NCI-H1105 treated with DMSO at 0.1 percent for 48 hours (cell line): ENCODE data around the gene ZMPSTE24.
"Not testable (repeated sequence)": the region's sequence is repeated elsewhere in the genome, so short reads cannot be mapped to it uniquely, and the experiment has no call there.

Source experiments
- DNase-seq: peaks from one replicate; lab custom pipeline; 2025; lab: John Stamatoyannopoulos, UW

The ZMPSTE24 gene

GRCh38 chr1:40257688-40258444 lies at the start of gene ZMPSTE24:
ZMPSTE24 (plus strand) TSS chr1:40258236; CDS start chr1:40258272, 36 bp downstream.
- DNase-seq: peak; percentile 97

- no peak for DNase-seq
Observed at GRCh38 chr1:40210511-40211204, 47.4 kb upstream of the ZMPSTE24 start.

DNA sequence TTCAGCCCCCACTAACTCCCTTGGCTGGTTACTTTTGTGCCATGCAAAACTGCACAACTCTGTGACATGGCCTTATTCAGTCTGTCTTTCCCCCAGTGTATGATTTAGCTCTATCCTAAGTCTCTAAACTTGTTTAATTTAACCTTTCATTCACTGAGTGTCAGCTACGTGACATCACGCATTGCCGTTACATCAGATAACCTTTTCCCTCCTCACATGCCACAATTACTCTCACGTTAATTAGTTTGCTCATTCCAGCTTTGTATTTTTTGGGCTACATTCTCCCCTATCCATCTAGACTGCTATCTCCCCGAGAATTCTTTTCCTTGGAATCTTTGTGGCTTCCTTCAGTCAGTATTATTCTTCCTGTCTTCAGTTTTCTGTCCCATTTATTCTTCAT lies 39.7 kb upstream of the ZMPSTE24 start:
- no peak for DNase-seq

DNA sequence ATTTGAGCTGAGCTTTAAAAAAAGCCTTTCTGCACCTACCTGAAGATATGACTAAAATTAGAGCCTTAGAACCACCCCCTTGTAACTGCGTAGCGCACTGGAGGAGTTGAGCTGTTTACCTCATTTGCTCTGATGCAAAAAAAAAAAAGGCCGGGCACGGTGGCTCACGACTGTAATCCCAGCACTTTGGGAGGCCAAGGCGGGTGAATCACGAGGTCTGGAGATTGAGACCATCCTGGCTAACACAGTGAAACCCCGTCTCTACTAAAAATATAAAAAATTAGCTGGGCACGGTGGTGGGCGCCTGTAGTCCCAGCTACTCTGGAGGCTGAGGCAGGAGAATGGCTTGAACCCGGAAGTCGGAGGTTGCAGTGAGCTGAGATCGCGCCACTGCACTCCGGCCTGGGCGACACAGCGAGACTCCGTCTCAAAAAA lies 36.5 kb upstream of the ZMPSTE24 start:
- not testable (repeated sequence) for DNase-seq

DNA sequence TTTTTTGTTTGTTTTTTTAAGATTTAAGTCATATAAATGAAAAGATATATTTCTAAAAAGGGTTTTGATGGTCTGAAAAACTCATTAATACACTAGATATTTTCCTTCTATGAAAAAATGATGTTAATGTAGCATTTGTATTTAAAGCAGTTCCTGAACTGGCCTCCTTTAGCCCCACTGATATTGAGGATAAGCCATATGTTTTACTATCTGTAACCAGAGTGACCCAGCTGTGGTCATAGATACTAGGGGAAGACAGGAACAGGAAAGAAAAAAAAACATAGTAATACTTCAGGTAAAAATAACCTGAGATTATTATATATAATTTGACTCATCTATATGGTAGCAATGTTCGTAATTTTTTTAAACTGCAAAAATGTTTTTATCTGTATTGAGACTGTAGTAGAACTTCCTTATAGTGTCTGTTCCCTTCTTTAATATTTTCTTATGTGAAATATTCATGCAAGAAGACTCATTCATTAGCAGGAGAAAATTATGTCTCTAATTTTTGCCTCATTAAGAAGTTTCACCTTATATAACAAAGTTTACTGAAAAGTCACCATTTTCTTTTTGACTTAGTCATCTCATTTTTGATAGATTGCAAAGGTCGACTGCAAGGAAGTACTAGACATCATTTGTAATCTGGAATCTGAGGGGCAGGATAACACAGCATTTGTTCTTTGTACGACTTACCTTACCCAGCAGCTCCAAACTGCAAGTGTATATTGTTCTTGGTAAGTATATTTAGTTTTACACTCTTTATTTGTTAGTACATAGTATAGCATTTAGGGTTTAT lies 35.9 kb upstream of the ZMPSTE24 start:
- no peak for DNase-seq

DNA sequence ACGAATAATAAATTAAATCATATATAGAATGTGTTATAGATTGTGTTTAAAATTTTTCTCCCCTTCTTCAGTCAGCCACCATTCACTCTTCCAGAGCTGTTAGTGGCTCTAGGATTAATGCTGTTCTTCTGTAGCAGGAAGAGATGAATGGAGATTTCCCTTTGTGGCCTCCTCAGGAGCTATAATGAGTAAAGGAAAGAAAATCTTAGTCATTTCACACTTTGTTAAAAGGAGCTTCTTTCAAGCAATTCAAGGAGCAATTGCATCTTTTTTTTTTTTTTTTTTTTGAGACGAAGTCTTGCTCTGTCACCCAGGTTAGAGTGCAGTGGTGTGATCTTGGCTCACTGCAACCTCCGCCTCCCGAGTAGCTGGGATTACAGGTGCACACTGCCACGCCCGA lies 34.0 kb upstream of the ZMPSTE24 start:
- no peak for DNase-seq

GRCh38 chr1:40226192-40226591 lies 31.8 kb upstream of the ZMPSTE24 start:
- no peak for DNase-seq

- DNase-seq: peak; percentile 4
Observed at GRCh38 chr1:40232444-40232843, 25.6 kb upstream of the ZMPSTE24 start.

- DNase-seq: no peak
Observed at GRCh38 chr1:40239626-40240025, 18.4 kb upstream of the ZMPSTE24 start.

- DNase-seq: no peak
Observed at GRCh38 chr1:40240390-40240789, 17.6 kb upstream of the ZMPSTE24 start.

DNA sequence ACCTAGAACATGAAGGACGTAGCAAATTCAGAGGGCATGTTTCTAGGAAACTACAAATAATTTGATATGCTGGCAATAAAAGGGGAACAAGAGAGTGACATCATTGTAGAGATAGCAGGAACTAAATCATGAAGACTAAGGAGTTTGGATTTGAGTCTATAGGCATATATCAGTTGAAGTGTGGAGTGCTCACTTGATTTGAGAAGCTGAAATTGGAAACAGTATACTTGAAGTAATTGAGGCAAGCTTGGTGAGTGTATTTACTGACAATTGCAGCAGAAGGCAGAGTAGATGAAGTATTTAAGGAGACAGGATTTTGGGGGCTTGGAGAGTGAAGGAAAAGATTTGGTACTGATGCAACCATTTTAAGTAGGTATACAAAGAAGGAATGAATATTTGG lies 16.7 kb upstream of the ZMPSTE24 start:
- no peak for DNase-seq

DNA sequence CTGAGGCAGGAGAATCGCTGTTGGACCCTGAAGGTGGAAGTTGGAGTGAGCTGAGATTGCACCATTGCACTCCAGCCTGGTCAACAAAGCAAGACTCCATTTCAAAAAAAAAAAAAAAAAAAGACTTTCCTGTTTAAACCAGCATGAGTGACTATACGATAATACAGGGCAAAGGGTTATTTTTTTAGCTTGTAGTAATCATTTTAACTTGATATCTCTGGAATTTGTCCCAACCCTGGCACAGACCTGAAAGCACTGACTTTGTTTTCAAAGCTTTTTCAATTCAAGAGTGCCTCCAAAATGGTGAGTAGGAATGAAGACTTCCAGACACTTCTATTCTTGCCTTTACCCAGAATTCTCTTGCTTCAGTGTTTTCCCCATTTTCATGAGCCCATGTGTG lies 14.7 kb upstream of the ZMPSTE24 start:
- no peak for DNase-seq

DNA sequence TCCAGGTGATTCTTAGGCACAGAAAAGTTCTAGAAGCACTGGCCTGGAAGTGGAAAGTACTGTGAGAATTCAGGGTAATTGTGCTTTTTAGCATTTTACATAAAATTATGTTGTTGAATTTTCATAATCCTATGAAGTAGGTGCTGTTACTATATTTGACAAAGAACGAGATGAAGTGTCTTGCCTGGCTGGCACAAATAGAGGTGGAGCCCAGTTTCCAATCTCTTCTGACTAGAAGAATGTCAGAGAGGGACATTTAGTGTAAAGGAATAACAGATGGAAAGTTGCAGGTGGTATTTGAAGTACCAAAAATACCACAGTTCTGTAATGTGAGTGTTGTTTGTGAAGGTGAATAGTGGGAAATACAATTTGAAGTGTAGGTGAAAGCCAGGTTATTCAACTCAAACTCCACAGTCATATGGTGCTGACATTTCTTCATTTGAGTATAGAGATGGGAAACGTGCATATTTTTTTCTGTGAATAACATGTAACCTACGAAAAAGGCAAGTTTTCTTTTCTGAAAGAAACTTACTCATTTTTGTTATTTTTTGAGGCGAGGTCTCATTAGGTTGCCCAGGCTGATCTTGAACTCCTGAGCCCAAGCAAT lies 13.8 kb upstream of the ZMPSTE24 start:
- DNase-seq: no peak

- DNase-seq: no peak
Observed at GRCh38 chr1:40245686-40246085, 12.3 kb upstream of the ZMPSTE24 start.

DNA sequence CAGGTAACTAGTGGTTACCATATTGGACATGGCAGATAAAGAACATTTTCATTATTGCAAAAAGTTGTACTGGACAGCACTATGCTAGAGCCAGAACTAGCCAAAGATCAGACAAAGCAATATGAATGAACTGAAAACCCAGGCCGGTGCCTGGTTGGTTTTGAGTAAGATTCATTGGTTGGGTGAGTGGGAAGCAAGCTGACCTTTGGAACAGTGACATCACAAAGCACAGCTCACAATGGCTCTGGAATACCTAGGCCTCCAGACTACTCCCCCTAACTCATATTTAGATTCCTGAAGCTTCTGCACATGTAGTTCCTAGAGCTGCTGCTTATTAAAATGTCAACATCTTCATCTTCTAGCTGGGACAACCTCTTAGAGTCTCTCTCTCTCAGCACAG lies 10.4 kb upstream of the ZMPSTE24 start, which contains the start of gene TMCO2:
TMCO2 (plus strand) TSS at position 283 of the 400 bp plus-strand sequence; CDS start at position 340, 57 bp downstream.
- no peak for DNase-seq

DNA sequence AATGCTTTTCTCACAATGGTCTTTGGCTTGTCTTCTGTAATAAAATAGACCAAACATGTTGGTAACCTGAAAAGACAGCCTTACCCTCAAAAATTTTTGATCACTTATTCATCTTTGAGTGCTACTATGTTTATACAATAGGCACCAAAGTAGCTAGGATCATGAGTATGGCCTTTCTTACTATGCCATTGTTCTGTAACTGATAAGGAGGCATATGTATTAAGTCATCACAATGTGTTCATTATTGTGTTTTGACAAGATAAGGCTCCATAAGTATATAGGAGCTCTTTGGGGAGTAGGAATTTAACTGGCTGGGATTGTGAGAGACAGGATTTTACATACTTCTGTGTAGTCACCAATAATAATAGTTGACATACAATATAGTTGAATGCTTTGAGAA lies 9.6 kb upstream of the ZMPSTE24 start:
- no peak for DNase-seq

DNA sequence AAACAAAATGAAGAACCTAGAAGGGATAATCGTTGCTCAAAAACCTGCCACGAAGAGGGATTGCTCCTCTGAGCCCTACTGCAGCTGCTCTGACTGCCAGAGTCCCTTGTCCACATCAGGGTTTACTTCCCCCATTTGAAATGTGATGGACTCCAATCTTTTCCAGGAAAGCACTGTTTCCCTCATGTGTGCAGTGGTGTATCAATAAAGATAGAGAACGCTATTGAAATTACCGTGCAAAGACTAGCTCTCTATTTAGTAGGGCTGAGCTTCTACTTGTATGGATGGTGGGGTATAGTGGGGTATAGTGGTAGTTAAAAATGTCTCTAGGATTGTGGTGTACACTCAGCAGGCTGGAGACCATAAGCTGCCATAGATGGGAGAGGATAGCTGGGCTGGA lies 6.6 kb upstream of the ZMPSTE24 start:
- no peak for DNase-seq

DNA sequence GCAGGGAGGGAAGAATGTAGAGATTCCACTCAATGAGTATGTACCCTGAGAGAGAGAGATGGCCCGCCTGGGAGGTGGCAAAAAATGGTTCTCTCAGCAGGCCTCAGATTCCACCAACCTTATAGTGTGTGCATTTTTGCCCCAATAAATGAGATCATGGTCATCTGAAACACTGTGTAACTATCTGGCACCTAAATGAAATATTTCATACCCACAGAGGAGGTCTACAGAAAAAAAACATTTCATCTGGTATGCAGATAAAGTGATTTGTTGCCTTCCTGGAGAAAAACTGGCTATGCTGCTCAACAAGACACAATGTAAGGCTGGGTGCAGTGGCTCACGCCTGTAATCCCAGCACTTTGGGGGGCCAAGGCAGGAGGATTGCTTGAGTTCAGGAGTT lies 5.4 kb upstream of the ZMPSTE24 start:
- DNase-seq: no peak

DNA sequence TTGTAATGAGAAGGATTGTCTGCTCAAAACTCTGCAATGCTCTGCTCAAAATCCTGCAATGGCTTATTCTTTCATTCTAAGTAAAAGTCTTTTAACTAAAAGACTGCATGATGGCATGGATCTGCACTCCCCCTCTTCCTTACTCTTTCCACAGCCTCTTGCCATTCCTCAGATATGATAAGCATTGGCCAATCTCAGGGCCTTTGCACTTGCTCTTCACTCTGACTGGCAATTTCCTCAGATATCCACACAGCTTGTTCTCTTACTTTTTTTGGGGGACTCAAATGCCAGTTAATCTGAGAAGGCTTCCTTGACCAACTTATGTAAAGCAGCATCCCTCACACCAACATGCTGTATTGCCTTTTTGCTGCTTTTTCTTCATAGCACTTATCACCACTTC lies 2.8 kb upstream of the ZMPSTE24 start:
- DNase-seq: no peak

DNA sequence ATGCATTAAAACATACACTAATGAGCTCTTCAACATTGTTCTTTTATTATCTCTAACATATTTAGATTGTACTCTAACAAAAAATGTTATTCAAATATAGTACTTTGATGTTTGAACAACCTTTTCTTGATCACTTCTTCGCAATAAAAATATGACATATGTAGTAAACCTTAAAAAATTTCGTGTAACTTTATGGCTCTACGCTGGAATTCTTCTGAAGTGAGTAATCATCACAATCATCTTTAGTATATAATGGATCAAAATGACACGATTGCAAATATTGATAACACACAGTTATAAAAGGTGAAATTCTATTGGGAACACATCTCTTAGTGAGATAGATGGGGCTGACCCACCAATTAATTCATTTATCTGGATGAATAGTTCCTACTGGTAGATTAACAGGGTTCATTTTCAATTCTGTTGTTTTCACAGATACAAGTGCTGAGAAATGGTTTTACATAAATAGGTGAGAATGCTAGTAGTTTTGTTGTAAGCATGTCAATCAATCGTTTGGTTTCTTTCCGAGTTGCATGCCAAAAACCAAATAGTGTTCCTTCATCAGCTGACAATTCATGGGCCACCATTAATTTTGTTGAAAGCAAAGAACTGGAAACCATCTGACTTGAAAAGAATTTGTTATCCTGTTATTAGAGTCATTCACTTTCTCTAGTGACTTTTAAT lies 1.5 kb upstream of the ZMPSTE24 start:
- DNase-seq: no peak

DNA sequence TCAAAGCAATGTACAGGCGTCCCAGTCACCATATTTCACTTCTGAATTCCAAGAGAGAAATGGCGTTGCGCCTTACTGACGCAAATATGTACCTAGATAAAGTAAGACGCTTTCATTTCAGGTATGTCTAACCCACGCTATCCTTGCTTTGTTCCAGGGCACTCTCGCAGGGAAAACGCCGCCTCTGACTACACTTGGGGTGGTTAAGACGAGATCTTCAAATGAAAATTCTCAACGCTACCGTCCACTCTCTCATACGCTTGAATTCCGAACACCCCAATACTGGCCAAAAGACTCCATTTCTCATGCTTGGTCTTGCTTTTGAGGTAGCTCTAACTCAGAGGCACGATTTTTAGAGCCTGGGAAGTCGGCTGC lies 736 bp upstream of the ZMPSTE24 start:
- peak; percentile 82 for DNase-seq

DNA sequence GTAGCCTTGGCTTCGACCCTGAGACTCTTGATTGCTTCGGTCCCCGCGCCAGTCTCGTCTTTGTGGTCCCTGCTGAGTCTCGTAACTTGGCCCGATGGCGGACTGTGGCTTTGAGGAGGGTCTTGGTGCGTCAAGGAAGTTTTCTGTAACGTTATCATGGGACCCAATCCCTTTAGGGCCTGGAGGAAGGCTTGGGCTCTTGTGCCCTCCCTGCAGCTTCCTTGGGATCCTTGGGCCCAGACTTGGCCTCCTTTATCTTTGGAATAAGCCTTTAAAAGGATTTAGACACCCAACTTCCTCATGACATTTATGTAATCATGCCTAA lies 371 bp downstream of the ZMPSTE24 start:
- no peak for DNase-seq
